ENCODE data around the gene COL4A2. TPM values are rescaled to one million over a fixed set of nuclear protein-coding genes. Genes with fewer than 3 reads are reported as not detected.

COL4A2 gene
- total RNA-seq, 1 donor from 2014 or later = 511 TPM

GRCh38 chr13:110263888-110264287 lies 43.2 kb upstream of the COL4A2 start:
- Histone ChIP-seq H3K4me3 (ENCODE audit: low read length in 3 of 3) (no peak overlapping the region), H3K27ac (ENCODE audit: low read depth, low read length) (peak overlapping the region; percentile 39), H3K9me3 (ENCODE audit: control insufficient read depth in 3 of 3, low read length in 3 of 3) (no peaks in the 10 kb centered on the region), H3K36me3 (ENCODE audit: control insufficient read depth in 3 of 3, insufficient read depth in 3 of 3, low read length in 3 of 3) (peaks cover 0 to 3% (median 0%) of the 10 kb centered on the region in 3 donors), H3K9ac (ENCODE audit: low read depth in 1 of 3, low read length in 3 of 3) (no peak overlapping the region), H3K27me3 (ENCODE audit: control insufficient read depth in 3 of 3, insufficient read depth in 3 of 3, low read length in 3 of 3) (peaks cover 18 to 31% (median 26%) of the 10 kb centered on the region in 3 donors), H3K4me1 (ENCODE audit: control insufficient read depth in 3 of 3, insufficient read depth in 3 of 3, low read length in 3 of 3) (peaks cover 40 to 63% (median 43%) of the 10 kb centered on the region in 3 donors)

- Histone ChIP-seq H3K36me3 (ENCODE audit: control insufficient read depth in 3 of 3, insufficient read depth in 3 of 3, low read length in 3 of 3) (peaks cover 0 to 3% (median 0%) of the 10 kb centered on the region in 3 donors), H3K9ac (ENCODE audit: low read depth in 1 of 3, low read length in 3 of 3) (no peak overlapping the region), H3K27ac (ENCODE audit: low read depth, low read length) (peak overlapping the region; percentile 39), H3K27me3 (ENCODE audit: control insufficient read depth in 3 of 3, insufficient read depth in 3 of 3, low read length in 3 of 3) (peaks cover 18 to 35% (median 26%) of the 10 kb centered on the region in 3 donors), H3K4me1 (ENCODE audit: control insufficient read depth in 3 of 3, insufficient read depth in 3 of 3, low read length in 3 of 3) (peaks cover 40 to 61% (median 41%) of the 10 kb centered on the region in 3 donors), H3K9me3 (ENCODE audit: control insufficient read depth in 3 of 3, low read length in 3 of 3) (no peaks in the 10 kb centered on the region), H3K4me3 (ENCODE audit: low read length in 3 of 3) (no peak overlapping the region)
Observed at GRCh38 chr13:110264685-110265275, 42.3 kb upstream of the COL4A2 start.

DNA sequence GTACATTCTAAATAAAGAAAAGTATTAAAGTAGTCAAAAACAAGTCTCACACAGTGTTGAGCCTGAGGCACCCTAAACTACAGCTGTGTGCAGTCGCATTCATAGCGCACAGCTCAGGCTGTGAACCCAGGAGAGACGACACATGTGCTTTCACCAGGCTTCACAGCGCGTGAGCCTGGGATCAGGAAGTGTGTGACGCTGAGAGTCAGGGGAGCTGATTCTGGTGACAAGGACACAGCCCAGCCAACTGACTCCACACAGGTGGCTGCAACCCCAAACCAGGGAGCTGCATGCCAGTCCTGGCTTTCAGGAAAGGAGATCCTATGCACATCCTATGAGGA lies 41.8 kb upstream of the COL4A2 start:
- Histone ChIP-seq H3K27me3 (ENCODE audit: control insufficient read depth in 3 of 3, insufficient read depth in 3 of 3, low read length in 3 of 3) (peaks cover 18 to 35% (median 26%) of the 10 kb centered on the region in 3 donors), H3K4me3 (ENCODE audit: low read length in 3 of 3) (peak overlapping the region in 1 of 3 donors; percentile 5), H3K36me3 (ENCODE audit: control insufficient read depth in 3 of 3, insufficient read depth in 3 of 3, low read length in 3 of 3) (peaks cover 0 to 3% (median 0%) of the 10 kb centered on the region in 3 donors), H3K9ac (ENCODE audit: low read depth in 1 of 3, low read length in 3 of 3) (no peak overlapping the region), H3K4me1 (ENCODE audit: control insufficient read depth in 3 of 3, insufficient read depth in 3 of 3, low read length in 3 of 3) (peaks cover 37 to 64% (median 44%) of the 10 kb centered on the region in 3 donors), H3K9me3 (ENCODE audit: control insufficient read depth in 3 of 3, low read length in 3 of 3) (no peaks in the 10 kb centered on the region), H3K27ac (ENCODE audit: low read depth, low read length) (no peak overlapping the region)

DNA sequence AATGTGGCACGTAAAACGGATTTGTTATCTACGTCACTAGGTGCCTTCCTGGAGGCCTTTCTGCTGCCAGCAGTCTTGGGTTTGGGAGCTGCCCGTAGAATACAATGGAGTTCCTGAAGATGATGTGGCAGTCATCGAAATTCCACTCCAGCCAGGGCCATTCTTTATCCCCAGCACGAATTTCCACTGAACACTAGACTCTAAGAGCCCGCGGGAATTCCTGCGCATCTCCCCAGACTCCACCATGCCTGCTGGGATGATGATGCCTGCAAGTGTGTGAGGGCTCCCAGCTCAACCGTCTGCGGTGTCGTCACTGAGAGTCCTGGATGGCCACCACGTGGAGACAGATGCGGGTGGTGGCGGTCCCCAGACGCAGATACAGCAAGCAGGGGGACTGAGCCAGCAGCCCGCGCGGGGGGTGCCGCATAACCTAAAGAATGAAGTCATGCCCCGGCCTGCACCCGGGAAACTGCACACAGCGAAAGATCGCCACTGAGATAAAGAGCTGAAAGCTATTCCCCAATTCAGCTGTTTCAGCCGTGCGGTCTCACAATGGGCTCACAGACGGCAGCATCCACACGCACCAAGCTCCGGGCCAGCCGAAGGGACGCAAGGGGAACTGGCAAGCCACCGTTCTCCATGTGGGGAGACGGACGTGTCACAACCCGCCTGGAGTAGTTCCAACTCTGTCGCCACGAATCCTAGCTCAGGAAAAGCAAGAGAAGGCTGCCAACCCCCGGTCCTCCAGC lies 41.2 kb upstream of the COL4A2 start:
- peak overlapping the region; percentile 5 to 32 (median 22) for H3K4me3 ChIP-seq (ENCODE audit: low read length in 3 of 3)
- H3K36me3 ChIP-seq (ENCODE audit: control insufficient read depth in 3 of 3, insufficient read depth in 3 of 3, low read length in 3 of 3) = peaks cover 0 to 3% (median 0%) of the 10 kb centered on the region in 3 donors
- peak overlapping the region; percentile 47 for H3K27ac ChIP-seq (ENCODE audit: low read depth, low read length)

DNA sequence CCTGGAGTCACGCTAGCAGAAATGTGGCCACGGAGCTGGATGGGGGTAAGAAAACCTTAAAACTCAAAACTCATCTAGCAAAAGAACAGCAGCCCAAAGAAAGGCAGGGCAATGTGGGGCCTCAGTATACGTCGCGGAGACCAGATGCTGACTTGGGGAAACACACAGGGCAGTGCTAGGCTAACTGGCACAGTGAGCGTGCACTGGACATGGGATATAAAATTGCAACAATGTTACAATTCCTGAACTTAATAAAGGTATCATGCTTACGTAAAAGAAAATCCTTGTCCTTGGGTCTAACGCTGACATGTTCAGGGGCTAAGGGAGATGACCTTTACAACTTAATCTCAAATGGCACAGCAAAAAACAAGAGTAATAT lies 40.7 kb upstream of the COL4A2 start:
- H3K27me3 ChIP-seq (ENCODE audit: control insufficient read depth in 3 of 3, insufficient read depth in 3 of 3, low read length in 3 of 3) = peaks cover 20 to 35% (median 30%) of the 10 kb centered on the region in 3 donors
- H3K36me3 ChIP-seq (ENCODE audit: control insufficient read depth in 3 of 3, insufficient read depth in 3 of 3, low read length in 3 of 3) = peaks cover 0 to 3% (median 0%) of the 10 kb centered on the region in 3 donors
- H3K4me1 ChIP-seq (ENCODE audit: control insufficient read depth in 3 of 3, insufficient read depth in 3 of 3, low read length in 3 of 3) = peaks cover 38 to 66% (median 48%) of the 10 kb centered on the region in 3 donors
- peak overlapping the region in 2 of 3 donors; percentile 22 to 32 for H3K4me3 ChIP-seq (ENCODE audit: low read length in 3 of 3)
- no peaks in the 10 kb centered on the region for H3K9me3 ChIP-seq (ENCODE audit: control insufficient read depth in 3 of 3, low read length in 3 of 3)
- peak overlapping the region; percentile 47 for H3K27ac ChIP-seq (ENCODE audit: low read depth, low read length)
- H3K9ac ChIP-seq (ENCODE audit: low read depth in 1 of 3, low read length in 3 of 3) = no peak overlapping the region

More for the DNA sequence above, 41.2 kb upstream of the COL4A2 start:
- Histone ChIP-seq H3K9ac (ENCODE audit: low read depth in 1 of 3, low read length in 3 of 3) (peak overlapping the region in 2 of 3 donors; percentile 3 to 36), H3K9me3 (ENCODE audit: control insufficient read depth in 3 of 3, low read length in 3 of 3) (no peaks in the 10 kb centered on the region), H3K27me3 (ENCODE audit: control insufficient read depth in 3 of 3, insufficient read depth in 3 of 3, low read length in 3 of 3) (peaks cover 18 to 35% (median 30%) of the 10 kb centered on the region in 3 donors), H3K4me1 (ENCODE audit: control insufficient read depth in 3 of 3, insufficient read depth in 3 of 3, low read length in 3 of 3) (peaks cover 35 to 67% (median 44%) of the 10 kb centered on the region in 3 donors)

- Histone ChIP-seq H3K27me3 (ENCODE audit: control insufficient read depth in 3 of 3, insufficient read depth in 3 of 3, low read length in 3 of 3) (peaks cover 14 to 31% (median 25%) of the 10 kb centered on the region in 3 donors), H3K9me3 (ENCODE audit: control insufficient read depth in 3 of 3, low read length in 3 of 3) (no peaks in the 10 kb centered on the region), H3K9ac (ENCODE audit: low read depth in 1 of 3, low read length in 3 of 3) (no peak overlapping the region), H3K4me1 (ENCODE audit: control insufficient read depth in 3 of 3, insufficient read depth in 3 of 3, low read length in 3 of 3) (peaks cover 32 to 60% (median 43%) of the 10 kb centered on the region in 3 donors), H3K36me3 (ENCODE audit: control insufficient read depth in 3 of 3, insufficient read depth in 3 of 3, low read length in 3 of 3) (peaks cover 0 to 3% (median 0%) of the 10 kb centered on the region in 3 donors), H3K27ac (ENCODE audit: low read depth, low read length) (no peak overlapping the region), H3K4me3 (ENCODE audit: low read length in 3 of 3) (no peak overlapping the region)
Observed at GRCh38 chr13:110266983-110267382, 40.1 kb upstream of the COL4A2 start.

DNA sequence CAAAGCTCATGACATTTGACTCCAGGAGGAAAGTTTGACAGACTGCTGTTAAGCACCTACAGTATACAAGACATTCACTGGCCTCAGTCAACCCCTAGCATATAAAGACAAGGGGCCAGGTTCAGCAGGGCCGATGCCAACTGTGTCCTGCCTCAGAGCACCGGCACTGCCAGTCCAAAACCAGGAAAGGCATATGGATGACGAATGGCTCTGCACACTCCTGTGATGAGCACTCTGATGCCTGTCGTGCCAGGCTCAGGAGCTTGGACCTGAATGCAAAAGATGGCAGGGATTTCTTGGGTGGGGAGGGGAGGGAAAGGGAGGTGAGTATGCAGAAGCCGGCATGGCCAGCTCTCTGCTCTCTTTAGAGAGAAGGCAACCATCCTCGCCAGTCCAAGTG lies 39.0 kb upstream of the COL4A2 start:
- H3K9ac ChIP-seq (ENCODE audit: low read depth in 1 of 3, low read length in 3 of 3) = no peak overlapping the region
- H3K4me1 ChIP-seq (ENCODE audit: control insufficient read depth in 3 of 3, insufficient read depth in 3 of 3, low read length in 3 of 3) = peaks cover 23 to 49% (median 35%) of the 10 kb centered on the region in 3 donors
- H3K9me3 ChIP-seq (ENCODE audit: control insufficient read depth in 3 of 3, low read length in 3 of 3) = no peaks in the 10 kb centered on the region
- no peak overlapping the region for H3K27ac ChIP-seq (ENCODE audit: low read depth, low read length)
- H3K27me3 ChIP-seq (ENCODE audit: control insufficient read depth in 3 of 3, insufficient read depth in 3 of 3, low read length in 3 of 3) = peaks cover 14 to 31% (median 15%) of the 10 kb centered on the region in 3 donors
- peaks cover 0 to 3% (median 0%) of the 10 kb centered on the region in 3 donors for H3K36me3 ChIP-seq (ENCODE audit: control insufficient read depth in 3 of 3, insufficient read depth in 3 of 3, low read length in 3 of 3)
- no peak overlapping the region for H3K4me3 ChIP-seq (ENCODE audit: low read length in 3 of 3)

DNA sequence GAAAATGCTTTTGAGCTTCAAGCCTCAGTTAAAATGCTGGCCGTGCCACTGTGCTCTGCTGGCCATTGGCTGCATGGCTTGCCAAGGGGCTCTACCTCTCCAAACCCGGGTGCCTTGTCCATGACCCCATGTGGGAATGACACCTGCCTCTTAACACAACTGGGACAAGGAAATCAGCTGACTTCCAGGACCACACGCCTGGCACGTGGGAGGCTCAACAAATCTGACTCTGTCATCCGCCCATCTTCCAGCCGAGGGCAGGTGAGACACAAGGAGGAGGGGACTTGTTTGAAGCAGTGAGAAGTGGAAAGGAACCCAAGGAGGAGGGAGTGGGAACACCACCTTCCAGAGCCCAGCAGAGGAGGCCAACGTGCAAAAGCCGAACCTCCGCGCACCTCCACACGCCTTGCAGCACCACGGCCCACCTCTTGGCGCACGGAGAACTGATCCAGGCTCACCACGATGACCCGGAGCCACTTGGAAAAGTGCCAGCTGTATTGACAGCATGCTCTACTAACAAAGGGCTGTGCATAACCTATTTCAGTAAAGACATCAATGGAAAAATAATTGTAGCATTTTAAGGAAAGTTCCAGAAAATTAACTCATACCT lies 38.4 kb upstream of the COL4A2 start:
- Histone ChIP-seq H3K27me3 (ENCODE audit: control insufficient read depth in 3 of 3, insufficient read depth in 3 of 3, low read length in 3 of 3) (peaks cover 14 to 31% (median 14%) of the 10 kb centered on the region in 3 donors), H3K4me3 (ENCODE audit: low read length in 3 of 3) (no peak overlapping the region), H3K36me3 (ENCODE audit: control insufficient read depth in 3 of 3, insufficient read depth in 3 of 3, low read length in 3 of 3) (peaks cover 0 to 3% (median 0%) of the 10 kb centered on the region in 3 donors), H3K4me1 (ENCODE audit: control insufficient read depth in 3 of 3, insufficient read depth in 3 of 3, low read length in 3 of 3) (peaks cover 22 to 45% (median 33%) of the 10 kb centered on the region in 3 donors), H3K9me3 (ENCODE audit: control insufficient read depth in 3 of 3, low read length in 3 of 3) (no peaks in the 10 kb centered on the region), H3K27ac (ENCODE audit: low read depth, low read length) (no peak overlapping the region), H3K9ac (ENCODE audit: low read depth in 1 of 3, low read length in 3 of 3) (no peak overlapping the region)

DNA sequence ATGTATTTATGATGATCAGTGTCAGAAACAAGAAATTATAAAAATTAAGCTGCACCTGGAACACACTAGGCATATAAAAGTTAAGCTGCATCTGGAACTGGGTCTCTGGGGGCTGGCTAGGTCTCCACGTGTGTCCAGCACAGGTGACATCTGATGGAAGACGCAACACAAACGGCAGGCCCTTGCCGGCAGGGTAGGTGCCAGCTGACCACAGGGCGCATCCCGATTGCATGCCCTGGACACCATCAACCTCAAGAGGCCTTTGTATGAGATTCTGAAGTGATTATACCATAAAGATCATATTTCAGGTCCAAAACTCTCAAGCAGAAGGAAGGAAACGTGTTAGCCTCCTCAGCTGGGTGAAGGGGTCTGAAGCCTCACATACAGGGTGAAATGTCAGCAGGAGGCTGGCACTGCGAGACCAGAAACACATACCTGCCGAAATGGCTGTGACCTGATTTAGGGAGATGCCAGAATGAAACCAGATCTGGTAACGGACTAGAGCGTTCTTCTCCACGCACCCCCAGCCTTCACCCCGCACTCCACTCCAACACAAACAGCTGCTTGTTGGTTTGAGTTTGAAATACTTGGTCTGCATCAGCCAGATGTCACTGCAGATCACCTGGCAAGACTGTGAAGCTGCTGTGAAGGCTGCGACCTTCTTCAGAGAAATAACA lies 37.4 kb upstream of the COL4A2 start:
- H3K4me1 ChIP-seq (ENCODE audit: control insufficient read depth in 3 of 3, insufficient read depth in 3 of 3, low read length in 3 of 3) = peaks cover 24 to 37% (median 30%) of the 10 kb centered on the region in 3 donors
- no peaks in the 10 kb centered on the region for H3K9me3 ChIP-seq (ENCODE audit: control insufficient read depth in 3 of 3, low read length in 3 of 3)
- H3K27ac ChIP-seq (ENCODE audit: low read depth, low read length) = no peak overlapping the region
- no peak overlapping the region for H3K4me3 ChIP-seq (ENCODE audit: low read length in 3 of 3)
- no peak overlapping the region for H3K9ac ChIP-seq (ENCODE audit: low read depth in 1 of 3, low read length in 3 of 3)
- peaks cover 0 to 3% (median 0%) of the 10 kb centered on the region in 3 donors for H3K36me3 ChIP-seq (ENCODE audit: control insufficient read depth in 3 of 3, insufficient read depth in 3 of 3, low read length in 3 of 3)
- peaks cover 14 to 31% (median 14%) of the 10 kb centered on the region in 3 donors for H3K27me3 ChIP-seq (ENCODE audit: control insufficient read depth in 3 of 3, insufficient read depth in 3 of 3, low read length in 3 of 3)

Data from skeletal muscle tissue (tissue), 4 donors.